ENCODE results near the gene TEDC2.
A peak's percentile ranks its signal among the peaks of the same experiment; 100 is the strongest.
"Not testable (repeated sequence)": the region's sequence is repeated elsewhere in the genome, so short reads cannot be mapped to it uniquely, and the experiment has no call there.

Gene TEDC2

GRCh38 chr16:2428784-2429033 lies 31.2 kb upstream of the TEDC2 start:
- Histone ChIP-seq H3K4me2 (ENCODE audit: low read length) (peak overlapping the region; percentile 91), H3K4me3 (ENCODE audit: low read length) (peak overlapping the region; percentile 98), H3K36me3 (ENCODE audit: insufficient read depth, low read length) (peaks cover 16% of the 10 kb centered on the region), H3K27me3 (ENCODE audit: control insufficient read depth, insufficient read depth, low read length) (no peaks in the 10 kb centered on the region), H3K9me3 (replicated peaks; ENCODE audit: low read length) (no peaks in the 10 kb centered on the region), H3K4me1 (ENCODE audit: control insufficient read depth, insufficient read depth, low read length) (peaks cover 23% of the 10 kb centered on the region), H3K9ac (ENCODE audit: low read depth, low read length) (peak overlapping the region; percentile 83)

GRCh38 chr16:2429034-2429770 lies 30.7 kb upstream of the TEDC2 start, which contains the start of gene CCNF:
CCNF (plus strand) TSS chr16:2429447; CDS start chr16:2429482, 35 bp downstream.
- peaks cover 16% of the 10 kb centered on the region for H3K36me3 ChIP-seq (ENCODE audit: insufficient read depth, low read length)
- H3K4me1 ChIP-seq (ENCODE audit: control insufficient read depth, insufficient read depth, low read length), result peaks cover 23% of the 10 kb centered on the region
- H3K4me3 ChIP-seq (ENCODE audit: low read length), result peak within 1 kb of the TSS; percentile 98
- H3K9me3 ChIP-seq (replicated peaks; ENCODE audit: low read length), result no peaks in the 10 kb centered on the region
- H3K9ac ChIP-seq (ENCODE audit: low read depth, low read length), result peak within 1 kb of the TSS; percentile 89
- H3K27me3 ChIP-seq (ENCODE audit: control insufficient read depth, insufficient read depth, low read length), result no peaks in the 10 kb centered on the region
- peak within 1 kb of the TSS; percentile 91 for H3K4me2 ChIP-seq (ENCODE audit: low read length)

GRCh38 chr16:2429771-2430663 lies 29.9 kb upstream of the TEDC2 start:
- Histone ChIP-seq H3K4me2 (ENCODE audit: low read length) (peak overlapping the region; percentile 88), H3K4me3 (ENCODE audit: low read length) (peak overlapping the region; percentile 98), H3K9me3 (replicated peaks; ENCODE audit: low read length) (no peaks in the 10 kb centered on the region), H3K36me3 (ENCODE audit: insufficient read depth, low read length) (peaks cover 19% of the 10 kb centered on the region), H3K4me1 (ENCODE audit: control insufficient read depth, insufficient read depth, low read length) (peaks cover 23% of the 10 kb centered on the region), H3K9ac (ENCODE audit: low read depth, low read length) (peak overlapping the region; percentile 89), H3K27me3 (ENCODE audit: control insufficient read depth, insufficient read depth, low read length) (no peaks in the 10 kb centered on the region)

- no peak overlapping the region for H3K4me2 ChIP-seq (ENCODE audit: low read length)
- no peak overlapping the region for H3K4me3 ChIP-seq (ENCODE audit: low read length)
- H3K9me3 ChIP-seq (replicated peaks; ENCODE audit: low read length), result no peaks in the 10 kb centered on the region
- H3K4me1 ChIP-seq (ENCODE audit: control insufficient read depth, insufficient read depth, low read length), result peaks cover 23% of the 10 kb centered on the region
- no peak overlapping the region for H3K9ac ChIP-seq (ENCODE audit: low read depth, low read length)
- H3K36me3 ChIP-seq (ENCODE audit: insufficient read depth, low read length), result peaks cover 36% of the 10 kb centered on the region
- H3K27me3 ChIP-seq (ENCODE audit: control insufficient read depth, insufficient read depth, low read length), result no peaks in the 10 kb centered on the region
These were observed 27.6 kb upstream of the TEDC2 start for GRCh38 chr16:2432286-2432685.

GRCh38 chr16:2432801-2433505 lies 27.0 kb upstream of the TEDC2 start:
- H3K36me3 ChIP-seq (ENCODE audit: insufficient read depth, low read length), result peaks cover 38% of the 10 kb centered on the region
- no peak overlapping the region for H3K4me2 ChIP-seq (ENCODE audit: low read length)
- peaks cover 23% of the 10 kb centered on the region for H3K4me1 ChIP-seq (ENCODE audit: control insufficient read depth, insufficient read depth, low read length)
- no peak overlapping the region for H3K4me3 ChIP-seq (ENCODE audit: low read length)
- H3K9ac ChIP-seq (ENCODE audit: low read depth, low read length), result no peak overlapping the region
- no peaks in the 10 kb centered on the region for H3K9me3 ChIP-seq (replicated peaks; ENCODE audit: low read length)
- H3K27me3 ChIP-seq (ENCODE audit: control insufficient read depth, insufficient read depth, low read length), result no peaks in the 10 kb centered on the region

- not testable (repeated sequence) for H3K9me3 ChIP-seq (replicated peaks; ENCODE audit: low read length); H3K4me3 ChIP-seq (ENCODE audit: low read length); H3K4me2 ChIP-seq (ENCODE audit: low read length); H3K27me3 ChIP-seq (ENCODE audit: control insufficient read depth, insufficient read depth, low read length); H3K9ac ChIP-seq (ENCODE audit: low read depth, low read length)
- peaks cover 11% of the 10 kb centered on the region for H3K4me1 ChIP-seq (ENCODE audit: control insufficient read depth, insufficient read depth, low read length)
- peaks cover 53% of the 10 kb centered on the region for H3K36me3 ChIP-seq (ENCODE audit: insufficient read depth, low read length)
These were observed 24.7 kb upstream of the TEDC2 start for GRCh38 chr16:2435236-2435635.

GRCh38 chr16:2436110-2436509 lies 23.8 kb upstream of the TEDC2 start:
- H3K36me3 ChIP-seq (ENCODE audit: insufficient read depth, low read length), result peaks cover 53% of the 10 kb centered on the region
- H3K9me3 ChIP-seq (replicated peaks; ENCODE audit: low read length), result no peaks in the 10 kb centered on the region
- no peaks in the 10 kb centered on the region for H3K27me3 ChIP-seq (ENCODE audit: control insufficient read depth, insufficient read depth, low read length)
- H3K4me3 ChIP-seq (ENCODE audit: low read length), result no peak overlapping the region
- H3K9ac ChIP-seq (ENCODE audit: low read depth, low read length), result no peak overlapping the region
- H3K4me2 ChIP-seq (ENCODE audit: low read length), result no peak overlapping the region
- H3K4me1 ChIP-seq (ENCODE audit: control insufficient read depth, insufficient read depth, low read length), result peaks cover 2% of the 10 kb centered on the region

- no peaks in the 10 kb centered on the region for H3K27me3 ChIP-seq (ENCODE audit: control insufficient read depth, insufficient read depth, low read length)
- H3K4me2 ChIP-seq (ENCODE audit: low read length), result no peak overlapping the region
- no peaks in the 10 kb centered on the region for H3K9me3 ChIP-seq (replicated peaks; ENCODE audit: low read length)
- no peak overlapping the region for H3K4me3 ChIP-seq (ENCODE audit: low read length)
- H3K9ac ChIP-seq (ENCODE audit: low read depth, low read length), result no peak overlapping the region
- H3K36me3 ChIP-seq (ENCODE audit: insufficient read depth, low read length), result peaks cover 49% of the 10 kb centered on the region
- H3K4me1 ChIP-seq (ENCODE audit: control insufficient read depth, insufficient read depth, low read length), result no peaks in the 10 kb centered on the region
These were observed 22.7 kb upstream of the TEDC2 start for GRCh38 chr16:2437032-2437790.

- Histone ChIP-seq H3K9me3 (replicated peaks; ENCODE audit: low read length) (no peaks in the 10 kb centered on the region), H3K36me3 (ENCODE audit: insufficient read depth, low read length) (peaks cover 40% of the 10 kb centered on the region), H3K4me3 (ENCODE audit: low read length) (no peak overlapping the region), H3K27me3 (ENCODE audit: control insufficient read depth, insufficient read depth, low read length) (no peaks in the 10 kb centered on the region), H3K9ac (ENCODE audit: low read depth, low read length) (no peak overlapping the region), H3K4me2 (ENCODE audit: low read length) (no peak overlapping the region), H3K4me1 (ENCODE audit: control insufficient read depth, insufficient read depth, low read length) (no peaks in the 10 kb centered on the region)
These were observed 21.8 kb upstream of the TEDC2 start for GRCh38 chr16:2438121-2438520.

- H3K9ac ChIP-seq (ENCODE audit: low read depth, low read length), result no peak overlapping the region
- no peak overlapping the region for H3K4me2 ChIP-seq (ENCODE audit: low read length)
- H3K4me1 ChIP-seq (ENCODE audit: control insufficient read depth, insufficient read depth, low read length), result no peaks in the 10 kb centered on the region
- H3K27me3 ChIP-seq (ENCODE audit: control insufficient read depth, insufficient read depth, low read length), result no peaks in the 10 kb centered on the region
- H3K36me3 ChIP-seq (ENCODE audit: insufficient read depth, low read length), result peaks cover 42% of the 10 kb centered on the region
- no peak overlapping the region for H3K4me3 ChIP-seq (ENCODE audit: low read length)
- no peaks in the 10 kb centered on the region for H3K9me3 ChIP-seq (replicated peaks; ENCODE audit: low read length)
These were observed 20.3 kb upstream of the TEDC2 start for GRCh38 chr16:2439598-2439997.

Data from skeletal muscle satellite cell (primary cell).